Activated T-cell treated with anti-CD3 and anti-CD28 coated beads, Interleukin-2, amount 50 U/mL, for 48 hours (primary cell): ENCODE data around the gene COX6B2.

ENCODE experiments used
- DNase-seq, 2 experiments: peaks; one replicate each; pipeline ENCODE4 v3.0.0-alpha.2; 2020

Gene COX6B2

GRCh38 chr19:55362174-55362989, 7.9 kb upstream of the COX6B2 start:
- DNase-seq: no peak

- no peak for DNase-seq
These were observed 6.4 kb upstream of the COX6B2 start for GRCh38 chr19:55360902-55361301.

GRCh38 chr19:55358943-55359908, 4.7 kb upstream of the COX6B2 start:
- DNase-seq: no peak

- no peak for DNase-seq
These were observed 4.0 kb upstream of the COX6B2 start for GRCh38 chr19:55358493-55358892.

GRCh38 chr19:55355213-55355821, 798 bp upstream of the COX6B2 start:
- DNase-seq: no peak

- DNase-seq: peak; percentile 61 to 72
These were observed 469 bp downstream of the COX6B2 start for GRCh38 chr19:55353803-55354697.

- no peak for DNase-seq
These were observed 1.1 kb downstream of the COX6B2 start for GRCh38 chr19:55353356-55353802.

GRCh38 chr19:55352549-55353145, 1.9 kb downstream of the COX6B2 start:
- DNase-seq: no peak

GRCh38 chr19:55352040-55352439, 2.5 kb downstream of the COX6B2 start:
- DNase-seq: no peak

- DNase-seq: no peak
These were observed 3.8 kb downstream of the COX6B2 start for GRCh38 chr19:55350620-55351315.

- no peak for DNase-seq
These were observed 6.0 kb downstream of the COX6B2 start for GRCh38 chr19:55348317-55349034.

GRCh38 chr19:55347442-55348009, 7.0 kb downstream of the COX6B2 start:
- no peak for DNase-seq

GRCh38 chr19:55346725-55347441, 7.6 kb downstream of the COX6B2 start:
- no peak for DNase-seq

GRCh38 chr19:55345818-55346724, 8.4 kb downstream of the COX6B2 start:
- DNase-seq: no peak

GRCh38 chr19:55345101-55345817, 9.3 kb downstream of the COX6B2 start:
- no peak for DNase-seq

GRCh38 chr19:55344444-55344843, 10.1 kb downstream of the COX6B2 start:
- no peak for DNase-seq
